ENCODE measurements around the gene IFT57.

Gene IFT57

GRCh38 chr3:108202080-108202479 lies 20.1 kb downstream of the IFT57 start:
- H3K9ac ChIP-seq = no peak overlapping the region
- no peak overlapping the region for H3K4me3 ChIP-seq
- H3K9me3 ChIP-seq (replicated peaks in 1 of 11) = no peaks in the 10 kb centered on the region
- H3K4me2 ChIP-seq = no peak overlapping the region
- H3K27me3 ChIP-seq = no peaks in the 10 kb centered on the region
- no peak overlapping the region for H3K27ac ChIP-seq
- no peak for TF ChIP-seq Cebpa-rat (IDR thresholded peaks at IDR 0.05)
- H4K20me1 ChIP-seq = no peaks in the 10 kb centered on the region
- peaks cover 0 to 10% (median 0%) of the 10 kb centered on the region in 11 experiments; a peak in 6 of 22 replicates for H3K36me3 ChIP-seq
- no peaks in the 10 kb centered on the region for H3K4me1 ChIP-seq

GRCh38 chr3:108201258-108201657 lies 21.0 kb downstream of the IFT57 start:
- Histone ChIP-seq H3K27ac (no peak overlapping the region), H3K27me3 (no peaks in the 10 kb centered on the region), H3K9me3 (replicated peaks in 1 of 11) (no peaks in the 10 kb centered on the region), H3K4me2 (no peak overlapping the region), H4K20me1 (no peaks in the 10 kb centered on the region), H3K4me1 (no peaks in the 10 kb centered on the region), H3K36me3 (peaks cover 0 to 10% (median 0%) of the 10 kb centered on the region in 11 experiments; a peak in 6 of 22 replicates), H3K4me3 (no peak overlapping the region), H3K9ac (no peak overlapping the region)
- no peak for TF ChIP-seq Cebpa-rat (IDR thresholded peaks at IDR 0.05)

GRCh38 chr3:108200578-108200977 lies 21.6 kb downstream of the IFT57 start:
- Histone ChIP-seq H4K20me1 (no peaks in the 10 kb centered on the region), H3K9ac (no peak overlapping the region), H3K27me3 (no peaks in the 10 kb centered on the region), H3K9me3 (replicated peaks in 1 of 11) (no peaks in the 10 kb centered on the region), H3K4me3 (no peak overlapping the region), H3K27ac (no peak overlapping the region), H3K36me3 (peaks cover 0 to 10% (median 0%) of the 10 kb centered on the region in 11 experiments; a peak in 4 of 22 replicates), H3K4me2 (no peak overlapping the region), H3K4me1 (no peaks in the 10 kb centered on the region)
- no peak for TF ChIP-seq Cebpa-rat (IDR thresholded peaks at IDR 0.05)

GRCh38 chr3:108200024-108200423 lies 22.2 kb downstream of the IFT57 start:
- H3K27me3 ChIP-seq = no peaks in the 10 kb centered on the region
- H3K4me2 ChIP-seq = no peak overlapping the region
- H3K9me3 ChIP-seq (replicated peaks in 1 of 11) = peaks cover 0 to 4% (median 2%) of the 10 kb centered on the region in 11 experiments; a peak in 11 of 22 replicates
- H3K4me3 ChIP-seq = no peak overlapping the region
- no peaks in the 10 kb centered on the region for H3K4me1 ChIP-seq
- H3K27ac ChIP-seq = no peak overlapping the region
- TF ChIP-seq Cebpa-rat (IDR thresholded peaks at IDR 0.05) = no peak
- H3K9ac ChIP-seq = no peak overlapping the region
- no peaks in the 10 kb centered on the region for H4K20me1 ChIP-seq
- H3K36me3 ChIP-seq = peaks cover 0 to 7% (median 0%) of the 10 kb centered on the region in 11 experiments; a peak in 4 of 22 replicates

- Histone ChIP-seq H3K9me3 (replicated peaks in 1 of 11) (peaks cover 16 to 30% (median 21%) of the 10 kb centered on the region in 11 experiments), H3K4me3 (no peak overlapping the region), H3K36me3 (peaks cover 13 to 48% (median 20%) of the 10 kb centered on the region in 11 experiments), H3K4me2 (no peak overlapping the region), H3K27me3 (no peaks in the 10 kb centered on the region), H4K20me1 (no peaks in the 10 kb centered on the region), H3K9ac (no peak overlapping the region), H3K4me1 (no peaks in the 10 kb centered on the region), H3K27ac (no peak overlapping the region)
- no peak for TF ChIP-seq Cebpa-rat (IDR thresholded peaks at IDR 0.05)
Observed at GRCh38 chr3:108191394-108191793, 30.8 kb downstream of the IFT57 start.

- H3K27me3 ChIP-seq = no peaks in the 10 kb centered on the region
- TF ChIP-seq Cebpa-rat (IDR thresholded peaks at IDR 0.05) = no peak
- H3K27ac ChIP-seq = no peak overlapping the region
- no peak overlapping the region for H3K9ac ChIP-seq
- H4K20me1 ChIP-seq = no peaks in the 10 kb centered on the region
- H3K4me3 ChIP-seq = no peak overlapping the region
- no peaks in the 10 kb centered on the region for H3K4me1 ChIP-seq
- H3K36me3 ChIP-seq = peaks cover 15 to 59% (median 28%) of the 10 kb centered on the region in 11 experiments
- H3K4me2 ChIP-seq = no peak overlapping the region
- peaks cover 22 to 38% (median 29%) of the 10 kb centered on the region in 11 experiments for H3K9me3 ChIP-seq (replicated peaks in 1 of 11)
Observed at GRCh38 chr3:108190346-108190745, 31.9 kb downstream of the IFT57 start.

- Histone ChIP-seq H3K9me3 (replicated peaks in 1 of 11) (peaks cover 22 to 37% (median 29%) of the 10 kb centered on the region in 11 experiments), H3K9ac (no peak overlapping the region), H3K4me3 (no peak overlapping the region), H3K36me3 (peaks cover 15 to 63% (median 27%) of the 10 kb centered on the region in 11 experiments), H3K4me1 (no peaks in the 10 kb centered on the region), H3K4me2 (no peak overlapping the region), H4K20me1 (no peaks in the 10 kb centered on the region), H3K27me3 (no peaks in the 10 kb centered on the region), H3K27ac (no peak overlapping the region)
- TF ChIP-seq Cebpa-rat (IDR thresholded peaks at IDR 0.05) = no peak
Observed at GRCh38 chr3:108189440-108189839, 32.8 kb downstream of the IFT57 start.

GRCh38 chr3:108185536-108185935 lies 36.7 kb downstream of the IFT57 start:
- H3K27me3 ChIP-seq = no peaks in the 10 kb centered on the region
- no peak overlapping the region for H3K9ac ChIP-seq
- H3K4me2 ChIP-seq = no peak overlapping the region
- no peak overlapping the region for H3K4me3 ChIP-seq
- no peaks in the 10 kb centered on the region for H4K20me1 ChIP-seq
- peaks cover 0 to 4% (median 0%) of the 10 kb centered on the region in 10 experiments; a peak in 1 of 20 replicates for H3K4me1 ChIP-seq
- H3K36me3 ChIP-seq = peaks cover 8 to 48% (median 19%) of the 10 kb centered on the region in 11 experiments
- peaks cover 14 to 23% (median 21%) of the 10 kb centered on the region in 11 experiments for H3K9me3 ChIP-seq (replicated peaks in 1 of 11)
- no peak for TF ChIP-seq Cebpa-rat (IDR thresholded peaks at IDR 0.05)
- no peak overlapping the region for H3K27ac ChIP-seq

GRCh38 chr3:108184824-108185223 lies 37.4 kb downstream of the IFT57 start:
- Histone ChIP-seq H3K36me3 (peaks cover 1 to 41% (median 13%) of the 10 kb centered on the region in 11 experiments; a peak in 21 of 22 replicates), H3K27ac (no peak overlapping the region), H3K27me3 (no peaks in the 10 kb centered on the region), H3K9me3 (replicated peaks in 1 of 11) (peaks cover 11 to 17% (median 15%) of the 10 kb centered on the region in 11 experiments), H4K20me1 (no peaks in the 10 kb centered on the region), H3K4me3 (no peak overlapping the region), H3K4me2 (no peak overlapping the region), H3K4me1 (peaks cover 0 to 4% (median 0%) of the 10 kb centered on the region in 10 experiments; a peak in 1 of 20 replicates), H3K9ac (no peak overlapping the region)
- no peak for TF ChIP-seq Cebpa-rat (IDR thresholded peaks at IDR 0.05)

- Histone ChIP-seq H3K36me3 (peaks cover 0 to 32% (median 9%) of the 10 kb centered on the region in 11 experiments; a peak in 13 of 22 replicates), H3K27me3 (no peaks in the 10 kb centered on the region), H3K4me3 (no peak overlapping the region), H3K9me3 (replicated peaks in 1 of 11) (peaks cover 11 to 17% (median 15%) of the 10 kb centered on the region in 11 experiments), H3K9ac (no peak overlapping the region), H3K27ac (no peak overlapping the region), H3K4me2 (no peak overlapping the region), H4K20me1 (no peaks in the 10 kb centered on the region), H3K4me1 (peaks cover 0 to 4% (median 0%) of the 10 kb centered on the region in 10 experiments; a peak in 1 of 20 replicates)
- TF ChIP-seq Cebpa-rat (IDR thresholded peaks at IDR 0.05) = no peak
Observed at GRCh38 chr3:108183971-108184370, 38.3 kb downstream of the IFT57 start.
